Measurements from ENCODE around the gene H6PD.

Gene H6PD

GRCh38 chr1:9234223-9235095 lies at the start of gene H6PD:
H6PD (plus strand) TSS chr1:9234774; CDS start chr1:9244935, 10,161 bp downstream.
- DNase-seq = peak; percentile 68

- no peak for DNase-seq
These were observed 48.3 kb upstream of the H6PD start for GRCh38 chr1:9186082-9186859.

DNA sequence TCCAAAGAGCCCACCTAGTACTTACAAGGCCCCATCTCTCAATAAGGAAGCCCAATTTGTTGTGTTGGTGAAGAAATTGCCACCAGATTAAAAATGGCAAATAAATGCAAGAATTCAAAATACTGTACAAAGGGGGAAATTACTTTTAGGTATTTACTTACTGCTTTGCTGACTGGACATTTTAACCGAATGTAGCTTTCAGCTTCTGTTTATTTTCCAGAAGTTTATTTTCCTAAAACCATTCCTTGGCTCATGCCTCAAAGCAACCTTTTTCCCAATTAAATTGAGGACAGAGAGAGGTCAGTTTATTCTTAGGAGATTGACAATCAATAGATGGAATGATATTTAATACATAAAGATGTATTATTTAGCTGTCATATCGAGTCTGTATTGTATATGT lies 47.6 kb upstream of the H6PD start:
- no peak for DNase-seq

DNA sequence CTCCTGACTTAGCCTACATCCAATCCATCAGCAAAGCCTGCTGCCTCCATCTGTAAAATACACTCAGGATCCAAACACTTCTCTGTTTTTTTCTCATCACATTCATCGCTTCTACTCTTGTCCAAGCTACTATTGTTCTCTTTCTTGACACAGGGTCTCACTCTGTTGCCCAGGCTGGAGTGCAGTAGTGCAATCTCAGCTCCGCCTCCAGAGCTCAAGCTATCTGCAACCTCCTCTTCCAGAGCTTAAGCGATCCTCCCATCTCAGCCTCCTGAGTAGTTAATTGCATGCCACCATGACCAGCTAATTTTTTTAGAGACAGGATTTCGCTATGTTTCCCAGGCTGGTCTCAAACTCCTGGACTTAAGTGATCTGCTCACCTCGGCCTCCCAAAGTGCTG lies 44.3 kb upstream of the H6PD start:
- no peak for DNase-seq

- DNase-seq = no peak
These were observed 43.3 kb upstream of the H6PD start for GRCh38 chr1:9191231-9191630.

- DNase-seq = no peak
These were observed 41.9 kb upstream of the H6PD start for GRCh38 chr1:9192578-9193232.

DNA sequence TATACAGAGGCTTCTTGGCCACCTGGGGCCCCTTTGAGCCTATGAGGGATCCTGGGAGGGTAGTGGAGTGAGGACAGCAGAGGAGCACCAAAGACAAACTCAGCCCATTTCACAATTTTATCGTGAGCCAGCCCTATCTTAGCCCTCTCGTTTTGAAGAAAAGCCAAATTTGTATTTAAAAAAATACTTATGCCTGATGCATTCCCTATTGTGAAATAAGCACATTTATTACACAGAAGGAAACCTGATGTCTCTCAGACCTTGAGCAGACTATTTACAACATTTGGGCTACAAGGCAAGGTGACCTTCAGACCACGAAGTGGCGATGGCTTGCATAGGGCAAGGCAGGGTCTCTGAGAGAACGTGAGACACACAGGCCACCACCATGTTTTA lies 41.3 kb upstream of the H6PD start:
- no peak for DNase-seq

DNA sequence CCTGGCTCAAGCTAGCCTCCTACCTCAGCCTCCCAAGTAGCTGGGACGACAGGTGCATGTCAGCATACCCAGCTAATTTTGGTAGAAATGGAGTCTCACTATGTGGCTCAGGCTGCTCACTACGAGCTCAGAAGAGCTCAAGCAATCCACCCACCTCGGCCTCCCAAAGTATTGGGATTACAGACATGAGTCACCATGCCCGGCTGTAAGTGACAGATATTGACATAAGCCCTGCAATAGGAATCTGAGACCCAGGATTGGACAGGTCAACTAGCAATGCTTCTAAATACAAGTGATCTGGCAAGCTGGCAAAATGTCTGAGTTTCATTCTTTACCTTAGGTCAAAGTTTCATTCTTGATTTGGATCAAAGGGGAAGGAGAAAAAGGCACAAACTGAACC lies 40.5 kb upstream of the H6PD start:
- no peak for DNase-seq

DNA sequence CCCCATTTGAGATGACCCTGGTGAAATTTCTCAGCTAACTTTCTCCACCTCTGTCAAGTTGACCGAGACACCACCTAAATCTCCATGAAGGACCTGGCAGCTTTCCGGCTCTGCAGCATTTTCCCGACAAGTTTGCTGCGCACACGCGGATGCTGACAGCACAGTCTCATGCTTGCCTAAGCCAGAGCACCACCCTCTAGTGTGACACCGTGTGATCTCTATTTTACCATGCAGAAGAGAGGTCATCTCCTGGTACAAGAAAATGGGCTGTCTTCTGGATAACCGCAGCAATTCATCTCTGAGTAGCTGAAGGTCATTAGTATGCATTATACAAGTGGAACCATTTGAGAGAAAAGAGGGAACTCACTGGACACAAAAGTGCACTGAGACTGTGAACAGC lies 38.9 kb upstream of the H6PD start:
- DNase-seq = no peak

GRCh38 chr1:9196129-9197040 lies 38.2 kb upstream of the H6PD start:
- DNase-seq = peak; percentile 25

DNA sequence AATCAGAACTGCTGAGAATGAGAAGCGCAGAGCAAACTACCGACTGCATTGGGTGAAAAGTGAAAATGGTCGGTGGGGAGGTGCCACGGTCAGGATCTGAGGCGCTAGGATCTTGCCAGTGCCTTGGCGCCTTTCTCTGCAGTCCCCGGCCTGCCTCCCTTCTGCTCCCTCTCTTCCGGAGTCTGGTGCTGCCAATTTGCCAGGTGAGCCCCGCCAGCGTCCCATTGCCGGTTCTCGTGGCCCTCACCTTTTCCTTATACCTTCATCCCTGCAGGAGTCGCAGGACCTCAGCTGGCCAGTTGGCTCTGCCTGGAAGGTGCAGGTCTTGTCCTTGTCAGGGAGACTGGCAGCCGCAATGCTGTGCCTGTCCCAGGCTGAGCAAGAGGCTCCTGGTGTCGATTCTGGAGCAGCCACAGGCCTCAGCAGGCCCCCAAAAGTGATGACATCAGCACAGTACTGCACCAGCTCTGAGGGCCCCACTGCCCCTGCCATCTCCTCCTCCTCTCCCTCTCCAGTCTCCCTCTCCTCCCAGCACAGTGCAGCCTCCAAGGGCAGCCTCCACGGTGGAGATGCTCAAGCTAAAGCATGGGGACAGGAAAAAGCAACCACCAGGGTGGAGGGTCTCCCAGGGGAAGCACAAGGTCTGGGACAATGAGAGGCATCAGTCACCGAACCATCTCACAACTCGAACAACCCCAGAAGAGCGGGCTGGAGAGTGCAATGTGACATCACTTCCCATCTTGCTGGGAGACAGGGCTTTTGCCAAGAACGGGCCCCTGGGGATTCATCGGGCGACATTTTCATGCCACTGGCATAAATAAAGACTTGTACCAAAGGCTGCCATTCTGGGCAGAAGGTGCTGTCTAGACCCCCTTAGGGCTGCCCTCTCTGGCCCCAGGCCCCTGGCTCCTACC lies 37.1 kb upstream of the H6PD start:
- DNase-seq = no peak

DNA sequence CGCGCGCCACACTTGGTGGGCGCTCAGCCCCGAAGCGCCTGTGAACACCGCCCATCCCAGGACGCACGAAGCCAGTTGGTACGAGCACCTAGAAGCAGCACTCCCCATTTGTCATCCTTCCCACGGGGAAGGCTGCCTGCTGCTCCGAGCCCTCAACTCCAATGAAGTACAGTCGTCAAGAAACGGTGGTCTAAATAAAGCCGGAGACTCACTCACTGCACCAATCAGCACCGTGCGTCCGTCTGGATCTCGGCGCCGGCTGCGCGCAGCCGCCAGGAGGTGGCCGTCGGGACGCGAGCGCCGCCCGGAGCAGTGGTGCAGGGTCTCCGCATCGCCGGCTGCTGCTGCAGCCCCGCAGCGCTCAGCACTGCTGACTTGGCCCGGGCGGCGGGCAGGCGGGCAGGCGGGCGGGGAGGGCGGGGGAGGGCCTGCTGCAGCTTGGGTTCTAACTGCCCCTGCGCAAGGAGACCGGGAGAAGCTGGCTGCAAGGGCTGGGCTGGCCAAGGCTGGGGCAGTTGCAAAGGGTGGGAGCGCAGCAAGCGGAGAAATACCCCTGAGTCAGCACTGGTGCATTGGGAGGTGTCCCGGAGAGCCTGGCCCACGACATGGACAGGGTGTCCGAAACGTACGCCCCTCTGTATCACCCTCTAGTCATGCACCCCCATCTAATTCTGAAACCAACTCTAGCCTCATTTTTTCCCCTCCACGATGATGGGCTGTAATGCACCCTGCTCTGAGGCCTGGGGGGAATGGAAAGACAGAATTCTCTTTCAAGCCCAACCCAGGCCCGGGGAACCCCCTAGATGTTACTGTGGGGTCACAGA lies 35.8 kb upstream of the H6PD start:
- DNase-seq = peak; percentile 7

DNA sequence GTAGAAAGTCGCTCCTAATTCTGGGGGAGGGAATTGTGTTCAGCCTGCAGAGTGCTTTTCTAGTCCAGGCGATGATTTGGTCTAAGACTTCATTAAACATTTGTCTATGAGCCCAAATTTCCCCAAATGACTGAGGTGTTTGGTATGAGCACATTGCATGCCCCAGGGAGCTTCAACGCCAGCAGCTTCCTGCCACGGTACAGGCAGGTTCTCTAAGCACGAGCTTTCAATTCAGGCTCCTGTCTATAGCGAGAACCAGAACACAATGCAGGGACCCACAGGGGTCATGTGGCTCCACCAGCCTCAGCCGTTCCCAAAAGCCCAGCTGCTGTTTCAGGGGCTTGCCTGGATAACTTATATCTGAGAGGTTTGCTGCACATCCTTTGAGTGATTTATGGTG lies 34.1 kb upstream of the H6PD start:
- no peak for DNase-seq

GRCh38 chr1:9201401-9202239 lies 33.0 kb upstream of the H6PD start:
- no peak for DNase-seq

GRCh38 chr1:9202240-9202870 lies 32.2 kb upstream of the H6PD start:
- DNase-seq = no peak

GRCh38 chr1:9203511-9203982 lies 31.0 kb upstream of the H6PD start:
- no peak for DNase-seq

- DNase-seq = no peak
These were observed 30.3 kb upstream of the H6PD start for GRCh38 chr1:9204156-9204720.

DNA sequence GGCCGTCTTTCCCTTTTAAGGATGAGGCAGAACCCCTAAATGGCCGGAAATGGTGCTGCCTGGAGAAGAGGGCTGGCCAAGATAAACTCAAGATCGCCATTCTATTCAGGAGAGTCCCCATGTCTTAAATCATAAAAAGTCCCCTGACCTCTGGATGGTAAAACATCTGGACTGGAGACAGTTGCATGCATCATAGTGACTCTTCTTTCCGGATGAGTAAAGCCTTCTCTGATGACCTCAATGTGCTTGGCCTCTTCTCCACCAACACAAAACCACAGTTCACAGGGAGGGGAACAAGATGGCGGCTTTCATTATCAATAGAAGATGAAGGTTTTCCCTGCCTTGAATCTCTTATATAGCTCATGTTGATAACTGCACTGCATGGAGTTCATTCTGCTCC lies 27.5 kb upstream of the H6PD start:
- no peak for DNase-seq

GRCh38 chr1:9207715-9208114 lies 26.9 kb upstream of the H6PD start:
- no peak for DNase-seq
